GM23338 (cell line): Measurements from ENCODE around the gene SLC2A9. TPM values are rescaled to one million over a fixed set of nuclear protein-coding genes. Genes with fewer than 3 reads are reported as not detected.

Source experiments
- ATAC-seq: fragments of 200-7000 bp; cut with Tn5 transposase; 3 replicates; pipeline ENCODE4 v1.9.1; 2020
- DNase-seq: peaks from one replicate; pipeline ENCODE4 v3.0.0-alpha.2; 2015; ENCODE audit warnings: low spot score
- H2AFZ ChIP-seq: fragments of 200-600 bp; sonication (generic); 2 replicates; pipeline ENCODE4 v1.8.0; 2016; ENCODE audit warnings: antibody characterized with exemption, mild to moderate bottlenecking, moderate library complexity
- H3F3A ChIP-seq: fragments of 200-600 bp; sonication (generic); replicated peaks from 2 replicates; pipeline ENCODE4 v1.8.0; 2017; ENCODE audit warnings: antibody characterized with exemption, mixed run types, low read depth
- H3K27ac ChIP-seq: fragments of 200-600 bp; sonication (generic); 2 replicates; pipeline ENCODE4 v1.6.1; 2016; ENCODE audit warnings: low read depth
- H3K27me3 ChIP-seq: fragments of 200-600 bp; sonication (generic); 2 replicates; pipeline ENCODE4 v1.8.0; 2016; ENCODE audit warnings: mild to moderate bottlenecking, mixed run types, moderate library complexity; ENCODE audit not compliant: insufficient read depth
- H3K36me3 ChIP-seq: fragments of 200-600 bp; sonication (generic); 2 replicates; pipeline ENCODE4 v1.8.0; 2016; ENCODE audit warnings: mild to moderate bottlenecking; ENCODE audit not compliant: insufficient read depth
- H3K4me1 ChIP-seq: fragments of 200-600 bp; sonication (generic); 2 replicates; pipeline ENCODE4 v1.8.0; 2016; ENCODE audit warnings: mild to moderate bottlenecking, moderate library complexity; ENCODE audit not compliant: insufficient read depth
- H3K4me2 ChIP-seq: fragments of 200-600 bp; sonication (generic); 2 replicates; pipeline ENCODE4 v1.7.1; 2017; ENCODE audit warnings: mixed run types
- H3K4me3 ChIP-seq: fragments of 200-600 bp; sonication (generic); 2 replicates; pipeline ENCODE4 v1.6.1; 2016; ENCODE audit warnings: mixed run types
- H3K79me2 ChIP-seq: fragments of 200-600 bp; sonication (generic); replicated peaks from 2 replicates; pipeline ENCODE4 v1.8.0; 2017; ENCODE audit warnings: mild to moderate bottlenecking; ENCODE audit not compliant: insufficient read depth
- H3K9me2 ChIP-seq: fragments of 200-600 bp; sonication (generic); 2 replicates; pipeline ENCODE4 v1.8.0; 2017; ENCODE audit not compliant: insufficient read depth
- H4K20me1 ChIP-seq: fragments of 200-600 bp; sonication (generic); replicated peaks from 2 replicates; pipeline ENCODE4 v1.8.0; 2017; ENCODE audit warnings: mild to moderate bottlenecking; ENCODE audit not compliant: insufficient read depth
- H3K27ac Mint-ChIP-seq: 2 replicates; pipeline ENCODE4 v1.8.0; 2020; ENCODE audit warnings: inconsistent platforms, mild to moderate bottlenecking, moderate library complexity, mixed read lengths
- H3K27me3 Mint-ChIP-seq: 3 replicates; pipeline ENCODE4 v1.8.0; 2022; ENCODE audit warnings: low read depth, mild to moderate bottlenecking, moderate library complexity, mixed read lengths, inconsistent platforms; ENCODE audit not compliant: insufficient read depth, poor library complexity
- H3K36me3 Mint-ChIP-seq: 3 replicates; pipeline ENCODE4 v1.8.0; 2021; ENCODE audit warnings: low read depth, mild to moderate bottlenecking, inconsistent platforms, moderate library complexity, mixed read lengths
- H3K4me1 Mint-ChIP-seq: 3 replicates; pipeline ENCODE4 v1.8.0; 2020; ENCODE audit warnings: mild to moderate bottlenecking, inconsistent platforms, mixed read lengths
- H3K4me3 Mint-ChIP-seq: 3 replicates; pipeline ENCODE4 v1.8.0; 2021; ENCODE audit warnings: moderate library complexity, mild to moderate bottlenecking, inconsistent platforms, mixed read lengths
- H3K9me3 Mint-ChIP-seq: 3 replicates; pipeline ENCODE4 v1.8.0; 2020; ENCODE audit warnings: moderate library complexity, mild to moderate bottlenecking, inconsistent platforms, mixed read lengths
- CREB1 ChIP-seq: fragments of 250-450 bp; sonication (Bioruptor Pico); IDR thresholded peaks from 2 replicates; pipeline ENCODE4 v1.5.0; 2020; ENCODE audit warnings: low read depth, mild to moderate bottlenecking, moderate library complexity
- EZH2 ChIP-seq: fragments of 200-600 bp; sonication (generic); IDR thresholded peaks from one replicate; pipeline ENCODE4 v1.8.0; 2017; ENCODE audit warnings: antibody characterized with exemption, mild to moderate bottlenecking, low read depth; ENCODE audit not compliant: unreplicated experiment
- EZH2phosphoT487 ChIP-seq: fragments of 200-600 bp; sonication (generic); IDR thresholded peaks from one replicate; pipeline ENCODE4 v1.8.1; 2018; ENCODE audit warnings: antibody characterized with exemption; ENCODE audit not compliant: unreplicated experiment
- JUNB ChIP-seq: IDR thresholded peaks from one replicate; pipeline ENCODE4 v1.6.1; 2016; ENCODE audit warnings: antibody characterized with exemption; ENCODE audit not compliant: unreplicated experiment
- NANOG ChIP-seq: IDR thresholded peaks from 2 replicates; pipeline ENCODE4 v1.6.1; 2016; ENCODE audit warnings: antibody characterized with exemption, borderline replicate concordance
- POLR2AphosphoS5 ChIP-seq: IDR thresholded peaks from 2 replicates; pipeline ENCODE4 v1.6.1; 2016; ENCODE audit warnings: antibody characterized with exemption, low read depth
- STAT1 ChIP-seq: IDR thresholded peaks from one replicate; pipeline ENCODE4 v1.6.1; 2016; ENCODE audit warnings: antibody characterized with exemption; ENCODE audit not compliant: unreplicated experiment
- ZNF114 ChIP-seq: fragments of 250-450 bp; sonication (Bioruptor Pico); IDR thresholded peaks from 2 replicates; pipeline ENCODE4 v1.5.0; 2020; ENCODE audit warnings: mild to moderate bottlenecking, moderate library complexity
- polyA plus RNA-seq: library from polyadenylated mRNA; unstranded; fragments of >200 nt; fragmentation: Nextera tagmentation; extraction: Ambion mirVana; gene quantifications from 2 replicates; pipeline ENCODE4 v1.2.1, GENCODE V29; 2016
- total RNA-seq: library from RNA; depleted of rRNA; stranded (reverse); fragments of >200 nt; shearing (Covaris generic); gene quantifications from 2 replicates; pipeline ENCODE4 v1.2.3, GENCODE V29; 2014
- TF ChIP-seq, protein P1 (sequence below), 2 experiments: fragments of 200-600 bp in 1 of 2; sonication (generic) in 1 of 2; conservative IDR thresholded peaks; 2 replicates each; pipeline versions ENCODE4 v1.5.1 to v1.6.1; 2016 to 2017; ENCODE audit warnings: antibody characterized with exemption in 2 of 2, low read depth in 2 of 2, mild to moderate bottlenecking in 2 of 2, moderate library complexity in 1 of 2
- TF ChIP-seq, protein P2 (sequence below): IDR thresholded peaks from one replicate; pipeline ENCODE4 v1.6.1; 2018; ENCODE audit warnings: antibody characterized with exemption; ENCODE audit not compliant: unreplicated experiment
- TF ChIP-seq, protein P3 (sequence below): IDR thresholded peaks from 2 replicates; pipeline ENCODE4 v1.6.1; 2016; ENCODE audit warnings: antibody characterized with exemption

Gene SLC2A9
- total and polyA plus RNA-seq, 2 experiments from 2014 or later = 0.21 to 0.40 TPM

DNA sequence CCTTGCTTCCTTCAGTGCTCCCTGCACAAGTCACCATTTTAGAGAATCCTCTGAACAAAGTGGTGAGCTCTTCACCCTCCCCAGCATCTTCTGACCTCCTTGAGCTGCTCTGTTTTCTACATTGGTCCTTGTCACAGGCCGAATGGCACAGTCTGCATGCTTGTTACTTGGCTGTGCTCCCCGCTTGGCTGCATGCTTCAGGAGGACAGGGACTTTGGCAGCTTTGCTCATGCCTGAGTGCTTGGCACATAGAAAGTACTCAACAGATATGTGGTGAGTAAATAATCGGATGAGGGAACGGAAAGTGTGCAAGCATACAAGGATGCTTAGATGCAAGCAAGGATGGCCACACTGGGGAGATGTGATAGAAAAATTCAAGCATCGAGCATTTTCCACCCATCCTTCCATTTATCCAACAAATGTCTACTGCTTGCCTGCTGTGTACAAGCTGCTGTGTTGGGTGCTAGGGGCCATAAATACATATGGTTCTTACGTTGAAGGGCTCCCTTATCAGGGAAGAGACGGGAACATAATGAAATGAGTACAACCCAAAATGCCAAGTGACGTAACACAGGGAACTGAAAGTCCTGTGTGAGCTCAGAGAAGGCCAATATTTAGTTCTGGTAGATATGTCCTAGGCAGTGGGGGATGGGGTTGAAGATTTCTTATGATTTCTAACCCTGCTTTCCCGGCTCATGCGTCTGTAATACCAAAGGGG, 31.2 kb downstream of the SLC2A9 start:
- no peaks in the 10 kb centered on the region for H3K27me3 ChIP-seq
- DNase-seq = no peak

DNA sequence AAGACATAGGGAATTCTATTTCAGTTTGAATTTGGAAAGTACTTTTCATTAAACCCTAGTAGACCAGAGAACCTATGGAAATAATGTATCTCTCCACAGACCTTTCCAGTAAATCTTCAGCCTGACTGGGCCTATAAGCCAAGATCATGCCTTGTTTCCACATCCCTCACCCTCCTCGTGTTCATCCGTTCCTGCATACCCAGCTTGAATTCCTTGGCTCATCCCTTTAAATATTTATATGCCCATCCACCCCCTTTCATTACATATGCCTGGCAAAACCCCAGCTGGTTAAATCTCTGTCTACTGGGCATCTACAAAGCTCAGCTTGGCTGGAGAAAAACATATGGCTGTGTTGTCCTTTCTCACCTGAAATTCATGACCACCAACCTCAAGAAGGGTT, 32.4 kb downstream of the SLC2A9 start:
- H2AFZ ChIP-seq = no peak overlapping the region
- H3K36me3 ChIP-seq = no peaks in the 10 kb centered on the region
- DNase-seq (no peak), ATAC-seq (no peak)
- Mint-ChIP-seq H3K27me3 (no peaks in the 10 kb centered on the region), H3K4me1 (no peaks in the 10 kb centered on the region), H3K27ac (no peak overlapping the region), H3K9me3 (peaks cover 7% of the 10 kb centered on the region; the same call in 2 of the 3 replicates), H3K4me3 (no peak overlapping the region), H3K36me3 (no peaks in the 10 kb centered on the region)
- H3K27ac ChIP-seq = no peak overlapping the region
- no peaks in the 10 kb centered on the region for H3K4me1 ChIP-seq
- no peak overlapping the region for H3K4me2 ChIP-seq
- no peaks in the 10 kb centered on the region for H3K79me2 ChIP-seq
- no peaks in the 10 kb centered on the region for H3K27me3 ChIP-seq
- H4K20me1 ChIP-seq = no peaks in the 10 kb centered on the region
- no peaks in the 10 kb centered on the region for H3F3A ChIP-seq
- TF ChIP-seq NANOG (no peak), EZH2phosphoT487 (no peak), ZNF114 (no peak), EZH2 (no peak), POLR2AphosphoS5 (no peak), JUNB (no peak), CREB1 (CRISPR knock-in tag) (no peak), STAT1 (no peak)
- TF ChIP-seq, protein P1, sequence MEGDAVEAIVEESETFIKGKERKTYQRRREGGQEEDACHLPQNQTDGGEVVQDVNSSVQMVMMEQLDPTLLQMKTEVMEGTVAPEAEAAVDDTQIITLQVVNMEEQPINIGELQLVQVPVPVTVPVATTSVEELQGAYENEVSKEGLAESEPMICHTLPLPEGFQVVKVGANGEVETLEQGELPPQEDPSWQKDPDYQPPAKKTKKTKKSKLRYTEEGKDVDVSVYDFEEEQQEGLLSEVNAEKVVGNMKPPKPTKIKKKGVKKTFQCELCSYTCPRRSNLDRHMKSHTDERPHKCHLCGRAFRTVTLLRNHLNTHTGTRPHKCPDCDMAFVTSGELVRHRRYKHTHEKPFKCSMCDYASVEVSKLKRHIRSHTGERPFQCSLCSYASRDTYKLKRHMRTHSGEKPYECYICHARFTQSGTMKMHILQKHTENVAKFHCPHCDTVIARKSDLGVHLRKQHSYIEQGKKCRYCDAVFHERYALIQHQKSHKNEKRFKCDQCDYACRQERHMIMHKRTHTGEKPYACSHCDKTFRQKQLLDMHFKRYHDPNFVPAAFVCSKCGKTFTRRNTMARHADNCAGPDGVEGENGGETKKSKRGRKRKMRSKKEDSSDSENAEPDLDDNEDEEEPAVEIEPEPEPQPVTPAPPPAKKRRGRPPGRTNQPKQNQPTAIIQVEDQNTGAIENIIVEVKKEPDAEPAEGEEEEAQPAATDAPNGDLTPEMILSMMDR (conservative IDR thresholded peaks at IDR 0.05; ENCODE audit: low read depth in 2 of 2) = no peak
- TF ChIP-seq, protein P2, sequence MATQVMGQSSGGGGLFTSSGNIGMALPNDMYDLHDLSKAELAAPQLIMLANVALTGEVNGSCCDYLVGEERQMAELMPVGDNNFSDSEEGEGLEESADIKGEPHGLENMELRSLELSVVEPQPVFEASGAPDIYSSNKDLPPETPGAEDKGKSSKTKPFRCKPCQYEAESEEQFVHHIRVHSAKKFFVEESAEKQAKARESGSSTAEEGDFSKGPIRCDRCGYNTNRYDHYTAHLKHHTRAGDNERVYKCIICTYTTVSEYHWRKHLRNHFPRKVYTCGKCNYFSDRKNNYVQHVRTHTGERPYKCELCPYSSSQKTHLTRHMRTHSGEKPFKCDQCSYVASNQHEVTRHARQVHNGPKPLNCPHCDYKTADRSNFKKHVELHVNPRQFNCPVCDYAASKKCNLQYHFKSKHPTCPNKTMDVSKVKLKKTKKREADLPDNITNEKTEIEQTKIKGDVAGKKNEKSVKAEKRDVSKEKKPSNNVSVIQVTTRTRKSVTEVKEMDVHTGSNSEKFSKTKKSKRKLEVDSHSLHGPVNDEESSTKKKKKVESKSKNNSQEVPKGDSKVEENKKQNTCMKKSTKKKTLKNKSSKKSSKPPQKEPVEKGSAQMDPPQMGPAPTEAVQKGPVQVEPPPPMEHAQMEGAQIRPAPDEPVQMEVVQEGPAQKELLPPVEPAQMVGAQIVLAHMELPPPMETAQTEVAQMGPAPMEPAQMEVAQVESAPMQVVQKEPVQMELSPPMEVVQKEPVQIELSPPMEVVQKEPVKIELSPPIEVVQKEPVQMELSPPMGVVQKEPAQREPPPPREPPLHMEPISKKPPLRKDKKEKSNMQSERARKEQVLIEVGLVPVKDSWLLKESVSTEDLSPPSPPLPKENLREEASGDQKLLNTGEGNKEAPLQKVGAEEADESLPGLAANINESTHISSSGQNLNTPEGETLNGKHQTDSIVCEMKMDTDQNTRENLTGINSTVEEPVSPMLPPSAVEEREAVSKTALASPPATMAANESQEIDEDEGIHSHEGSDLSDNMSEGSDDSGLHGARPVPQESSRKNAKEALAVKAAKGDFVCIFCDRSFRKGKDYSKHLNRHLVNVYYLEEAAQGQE = no peak
- TF ChIP-seq, protein P3, sequence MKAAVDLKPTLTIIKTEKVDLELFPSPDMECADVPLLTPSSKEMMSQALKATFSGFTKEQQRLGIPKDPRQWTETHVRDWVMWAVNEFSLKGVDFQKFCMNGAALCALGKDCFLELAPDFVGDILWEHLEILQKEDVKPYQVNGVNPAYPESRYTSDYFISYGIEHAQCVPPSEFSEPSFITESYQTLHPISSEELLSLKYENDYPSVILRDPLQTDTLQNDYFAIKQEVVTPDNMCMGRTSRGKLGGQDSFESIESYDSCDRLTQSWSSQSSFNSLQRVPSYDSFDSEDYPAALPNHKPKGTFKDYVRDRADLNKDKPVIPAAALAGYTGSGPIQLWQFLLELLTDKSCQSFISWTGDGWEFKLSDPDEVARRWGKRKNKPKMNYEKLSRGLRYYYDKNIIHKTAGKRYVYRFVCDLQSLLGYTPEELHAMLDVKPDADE = no peak
- H3K4me3 ChIP-seq = no peak overlapping the region
- H3K9me2 ChIP-seq = no peaks in the 10 kb centered on the region

More for the DNA sequence above, 31.2 kb downstream of the SLC2A9 start:
- no peak for ATAC-seq
- no peak overlapping the region for H3K4me3 Mint-ChIP-seq
- no peaks in the 10 kb centered on the region for H3K4me1 Mint-ChIP-seq
- H3K36me3 Mint-ChIP-seq = no peaks in the 10 kb centered on the region
- no peak overlapping the region for H3K27ac Mint-ChIP-seq
- H3K79me2 ChIP-seq = no peaks in the 10 kb centered on the region
- no peaks in the 10 kb centered on the region for H3K27me3 Mint-ChIP-seq
- no peak overlapping the region for H3K27ac ChIP-seq
- no peak for TF ChIP-seq EZH2
- TF ChIP-seq, protein P2 = no peak
- H2AFZ ChIP-seq = no peak overlapping the region
- peaks cover 7% of the 10 kb centered on the region; the same call in 2 of the 3 replicates for H3K9me3 Mint-ChIP-seq
- no peaks in the 10 kb centered on the region for H3K9me2 ChIP-seq
- H3F3A ChIP-seq = no peaks in the 10 kb centered on the region
- no peaks in the 10 kb centered on the region for H4K20me1 ChIP-seq
- H3K4me3 ChIP-seq = no peak overlapping the region
- no peak overlapping the region for H3K4me2 ChIP-seq
- H3K4me1 ChIP-seq = no peaks in the 10 kb centered on the region
- H3K36me3 ChIP-seq = no peaks in the 10 kb centered on the region
